Skin epidermis (tissue), 12 donors: Measurements from ENCODE around the gene DUSP16.
"Not testable (repeated sequence)": the region's sequence is repeated elsewhere in the genome, so short reads cannot be mapped to it uniquely, and the experiment has no call there.

ENCODE experiments used
- H3K27ac ChIP-seq, 21 experiments: fragments of 200-600 bp; sonication (generic) in 11 of 21; one replicate each; pipeline ENCODE4 v1.5.0; 2020; ENCODE audit warnings: mild to moderate bottlenecking in 3 of 21, inconsistent platforms in 2 of 21, moderate library complexity in 2 of 21
- H3K4me3 ChIP-seq, 7 experiments: fragments of 200-600 bp; sonication (generic) in 2 of 7; one replicate each; pipeline ENCODE4 v1.5.0; 2020; ENCODE audit warnings: inconsistent platforms in 2 of 7, mild to moderate bottlenecking in 2 of 7, moderate library complexity in 1 of 7

Gene DUSP16

GRCh38 chr12:12586879-12587675 lies 24.4 kb upstream of the DUSP16 start:
- Histone ChIP-seq H3K4me3 (no peak overlapping the region), H3K27ac (peak overlapping the region in 16 of 21 experiments; percentile 2 to 79 (median 56))

GRCh38 chr12:12585115-12585863 lies 22.6 kb upstream of the DUSP16 start:
- Histone ChIP-seq H3K27ac (peak overlapping the region in 2 of 21 experiments; percentile 37 to 52), H3K4me3 (no peak overlapping the region)

- Histone ChIP-seq H3K27ac (peak overlapping the region in 9 of 21 experiments; percentile 13 to 63 (median 28)), H3K4me3 (no peak overlapping the region)
These were observed 21.0 kb upstream of the DUSP16 start for GRCh38 chr12:12583510-12584178.

- Histone ChIP-seq H3K27ac (peak overlapping the region in 9 of 21 experiments; percentile 8 to 63 (median 35)), H3K4me3 (no peak overlapping the region)
These were observed 20.2 kb upstream of the DUSP16 start for GRCh38 chr12:12582895-12583303.

- Histone ChIP-seq H3K27ac (peak overlapping the region in 8 of 21 experiments; percentile 8 to 62 (median 48)), H3K4me3 (no peak overlapping the region)
These were observed 19.7 kb upstream of the DUSP16 start for GRCh38 chr12:12582193-12582881.

GRCh38 chr12:12580716-12581115 lies 18.1 kb upstream of the DUSP16 start:
- H3K4me3 ChIP-seq, H3K27ac ChIP-seq: not testable (repeated sequence)

GRCh38 chr12:12577786-12578185 lies 15.1 kb upstream of the DUSP16 start:
- Histone ChIP-seq H3K27ac (no peak overlapping the region), H3K4me3 (no peak overlapping the region)

- Histone ChIP-seq H3K4me3 (no peak overlapping the region), H3K27ac (no peak overlapping the region)
These were observed 10.0 kb upstream of the DUSP16 start for GRCh38 chr12:12572659-12573058.

- H3K4me3 ChIP-seq, H3K27ac ChIP-seq: not testable (repeated sequence)
These were observed 3.3 kb upstream of the DUSP16 start for GRCh38 chr12:12565971-12566370.

- no peak overlapping the region for H3K4me3 ChIP-seq
These were observed 2.2 kb upstream of the DUSP16 start for GRCh38 chr12:12564911-12565310.

GRCh38 chr12:12563290-12563928 lies 746 bp upstream of the DUSP16 start:
- peak overlapping the region in 19 of 21 experiments; percentile 97 to 100 (median 100) for H3K27ac ChIP-seq
- H3K4me3 ChIP-seq = peak overlapping the region in 6 of 7 experiments; percentile 65 to 90 (median 74)

More at GRCh38 chr12:12564911-12565310, 2.2 kb upstream of the DUSP16 start:
- H3K27ac ChIP-seq = peak overlapping the region in 1 of 21 experiments; percentile 2

GRCh38 chr12:12562016-12562483 lies 613 bp downstream of the DUSP16 start:
- Histone ChIP-seq H3K27ac (peak overlapping the region; percentile 89 to 100 (median 100)), H3K4me3 (peak overlapping the region; percentile 50 to 90 (median 73))

GRCh38 chr12:12561371-12562015 lies 1.2 kb downstream of the DUSP16 start:
- peak overlapping the region; percentile 89 to 100 (median 100) for H3K27ac ChIP-seq
- H3K4me3 ChIP-seq = peak overlapping the region; percentile 50 to 90 (median 73)

- Histone ChIP-seq H3K4me3 (peak overlapping the region; percentile 50 to 90 (median 73)), H3K27ac (peak overlapping the region in 20 of 21 experiments; percentile 89 to 100 (median 100))
These were observed 1.9 kb downstream of the DUSP16 start for GRCh38 chr12:12560587-12561370.

GRCh38 chr12:12559719-12560296 lies 2.9 kb downstream of the DUSP16 start:
- peak overlapping the region in 14 of 21 experiments; percentile 20 to 100 (median 100) for H3K27ac ChIP-seq

GRCh38 chr12:12558291-12558690 lies 4.4 kb downstream of the DUSP16 start:
- H3K27ac ChIP-seq = peak overlapping the region in 1 of 21 experiments; percentile 100
- peak overlapping the region in 1 of 7 experiments; percentile 75 for H3K4me3 ChIP-seq

More at GRCh38 chr12:12559719-12560296, 2.9 kb downstream of the DUSP16 start:
- peak overlapping the region in 6 of 7 experiments; percentile 2 to 90 (median 72) for H3K4me3 ChIP-seq

GRCh38 chr12:12557733-12558132 lies 4.9 kb downstream of the DUSP16 start:
- Histone ChIP-seq H3K27ac (no peak overlapping the region), H3K4me3 (no peak overlapping the region)
